ENCODE data around the gene GNG7. TPM values are rescaled to one million over a fixed set of nuclear protein-coding genes. Genes with fewer than 3 reads are reported as not detected.

Gene GNG7
- total RNA-seq, 1 experiment from 2014 or later = 1.1 TPM

DNA sequence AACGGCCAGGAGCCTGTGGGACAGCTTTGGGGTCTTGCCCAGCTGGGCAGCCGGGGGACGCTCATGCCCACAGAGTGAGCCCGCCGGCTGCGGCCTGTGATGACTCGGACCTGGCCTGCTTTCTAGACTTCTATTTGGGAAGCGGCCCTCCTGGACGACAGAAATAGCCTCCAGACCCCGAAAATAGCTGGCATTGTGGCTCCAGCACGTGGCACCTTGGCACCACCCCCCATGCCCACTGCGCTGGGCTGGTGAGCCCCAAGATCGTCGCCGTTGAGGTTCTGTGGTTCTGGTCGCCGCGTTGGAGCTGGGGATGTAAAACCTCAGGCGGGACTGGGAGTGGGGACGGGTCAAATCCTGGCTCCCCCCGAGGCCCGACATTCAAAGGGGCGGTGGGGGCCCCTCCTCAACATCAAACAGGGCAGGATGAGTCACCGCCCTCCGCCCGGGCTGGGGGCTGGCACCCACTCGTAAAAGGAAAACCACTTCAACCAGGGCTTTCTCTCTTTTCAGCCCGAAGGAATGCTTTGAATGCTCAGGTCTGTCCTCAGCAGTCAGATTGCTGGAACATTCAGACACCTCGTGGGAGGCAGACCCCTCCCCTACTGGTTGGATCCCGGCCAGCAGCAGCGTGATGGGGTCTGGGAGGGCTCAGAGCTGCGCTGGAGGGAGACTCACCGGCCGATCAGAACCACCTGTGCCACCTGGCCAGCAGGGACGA is 184.5 kb downstream of the GNG7 start:
- Histone ChIP-seq H3K4me2 (ENCODE audit: low read length) (no peak overlapping the region), H4K20me1 (ENCODE audit: low read length) (no peaks in the 10 kb centered on the region), H3K27me3 (ENCODE audit: low read length) (no peaks in the 10 kb centered on the region), H3K4me3 (ENCODE audit: low read length) (no peak overlapping the region), H3K9me3 (ENCODE audit: low read length) (no peaks in the 10 kb centered on the region), H2AFZ (ENCODE audit: low read length) (no peak overlapping the region), H3K4me1 (ENCODE audit: insufficient read depth, low read length) (no peaks in the 10 kb centered on the region), H3K79me2 (ENCODE audit: low read length) (no peaks in the 10 kb centered on the region), H3K9me2 (replicated peaks; ENCODE audit: low read length) (no peaks in the 10 kb centered on the region), H3K9ac (ENCODE audit: low read length) (no peak overlapping the region), H3K36me3 (ENCODE audit: low read depth, low read length) (no peaks in the 10 kb centered on the region), H3F3A (ENCODE audit: low read length, unreplicated experiment) (no peaks in the 10 kb centered on the region), H3K27ac (ENCODE audit: low read length) (no peak overlapping the region)
- intact Hi-C loops (cut with micrococcal nuclease) = no loop called here
- POLR2A ChIA-PET (ENCODE audit: unreplicated experiment) = no interaction called here
- CTCF ChIA-PET = no interaction called here
- ATAC-seq (no peak), DNase-seq (no peak)
- BruUV-seq (replicated peaks) = no TSS peak
- TF ChIP-seq CTCF (conservative IDR thresholded peaks at IDR 0.05; ENCODE audit: low read depth, low read length) (no peak), EZH2 (IDR thresholded peaks at IDR 0.05; ENCODE audit: low read length, unreplicated experiment) (no peak), EZH2phosphoT487 (IDR thresholded peaks at IDR 0.05; ENCODE audit: borderline replicate concordance, low read length) (no peak)

- ATAC-seq (no peak), DNase-seq (no peak)
- intact Hi-C loops (cut with micrococcal nuclease) = no loop called here
- H3K79me2 ChIP-seq (ENCODE audit: low read length) = no peaks in the 10 kb centered on the region
- H3F3A ChIP-seq (ENCODE audit: low read length, unreplicated experiment) = no peaks in the 10 kb centered on the region
- H3K27me3 ChIP-seq (ENCODE audit: low read length) = no peaks in the 10 kb centered on the region
- H4K20me1 ChIP-seq (ENCODE audit: low read length) = no peaks in the 10 kb centered on the region
- TF ChIP-seq CTCF (conservative IDR thresholded peaks at IDR 0.05; ENCODE audit: low read depth, low read length) (no peak), EZH2 (IDR thresholded peaks at IDR 0.05; ENCODE audit: low read length, unreplicated experiment) (no peak), EZH2phosphoT487 (IDR thresholded peaks at IDR 0.05; ENCODE audit: borderline replicate concordance, low read length) (no peak)
- BruUV-seq (replicated peaks) = no TSS peak
- no peak overlapping the region for H3K4me2 ChIP-seq (ENCODE audit: low read length)
- H3K4me3 ChIP-seq (ENCODE audit: low read length) = no peak overlapping the region
- ChIA-PET CTCF (no interaction called here), POLR2A (ENCODE audit: unreplicated experiment) (no interaction called here)
- H3K36me3 ChIP-seq (ENCODE audit: low read depth, low read length) = no peaks in the 10 kb centered on the region
- no peak overlapping the region for H3K27ac ChIP-seq (ENCODE audit: low read length)
- no peak overlapping the region for H3K9ac ChIP-seq (ENCODE audit: low read length)
- no peaks in the 10 kb centered on the region for H3K4me1 ChIP-seq (ENCODE audit: insufficient read depth, low read length)
- no peaks in the 10 kb centered on the region for H3K9me2 ChIP-seq (replicated peaks; ENCODE audit: low read length)
- H2AFZ ChIP-seq (ENCODE audit: low read length) = no peak overlapping the region
- no peaks in the 10 kb centered on the region for H3K9me3 ChIP-seq (ENCODE audit: low read length)
Observed at GRCh38 chr19:2516727-2517126, 185.8 kb downstream of the GNG7 start.

DNA sequence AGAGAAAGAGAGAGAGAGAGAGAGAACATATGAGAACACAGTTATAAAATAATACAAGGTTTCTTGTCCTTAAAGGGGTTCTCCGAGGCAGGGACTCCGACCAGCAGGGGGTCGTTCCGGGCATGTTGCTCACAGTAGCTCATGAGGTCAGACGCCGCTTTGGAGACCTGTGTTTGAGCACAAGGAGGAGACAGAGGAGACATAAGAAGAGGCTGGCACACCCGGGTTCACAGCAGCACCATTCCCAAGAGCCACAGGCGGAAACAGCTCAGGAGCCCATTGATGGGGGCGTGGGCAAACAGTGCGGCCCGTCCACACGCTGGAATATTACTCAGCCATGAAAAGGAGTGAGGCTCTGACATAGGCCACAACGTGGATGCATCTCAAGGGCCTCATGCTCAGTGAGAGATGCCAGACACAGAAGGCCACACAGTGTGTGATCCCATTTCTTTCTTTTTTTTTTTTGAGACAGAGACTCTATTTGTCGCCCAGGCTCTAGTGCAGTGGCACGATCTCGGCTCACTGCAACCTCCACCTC is 187.4 kb downstream of the GNG7 start:
- Histone ChIP-seq H3K9me2 (replicated peaks; ENCODE audit: low read length) (no peaks in the 10 kb centered on the region), H3K4me2 (ENCODE audit: low read length) (no peak overlapping the region), H4K20me1 (ENCODE audit: low read length) (no peaks in the 10 kb centered on the region), H3K79me2 (ENCODE audit: low read length) (no peaks in the 10 kb centered on the region), H3K27me3 (ENCODE audit: low read length) (no peaks in the 10 kb centered on the region), H3K4me1 (ENCODE audit: insufficient read depth, low read length) (no peaks in the 10 kb centered on the region), H2AFZ (ENCODE audit: low read length) (no peak overlapping the region), H3F3A (ENCODE audit: low read length, unreplicated experiment) (no peaks in the 10 kb centered on the region), H3K9ac (ENCODE audit: low read length) (no peak overlapping the region), H3K4me3 (ENCODE audit: low read length) (no peak overlapping the region), H3K27ac (ENCODE audit: low read length) (no peak overlapping the region), H3K36me3 (ENCODE audit: low read depth, low read length) (no peaks in the 10 kb centered on the region), H3K9me3 (ENCODE audit: low read length) (no peaks in the 10 kb centered on the region)
- DNase-seq = no peak
- ATAC-seq = no peak
- ChIA-PET CTCF (no interaction called here), POLR2A (ENCODE audit: unreplicated experiment) (no interaction called here)
- no peak for TF ChIP-seq CTCF (conservative IDR thresholded peaks at IDR 0.05; ENCODE audit: low read depth, low read length)
- TF ChIP-seq EZH2phosphoT487 (IDR thresholded peaks at IDR 0.05; ENCODE audit: borderline replicate concordance, low read length) = no peak
- no peak for TF ChIP-seq EZH2 (IDR thresholded peaks at IDR 0.05; ENCODE audit: low read length, unreplicated experiment)
- intact Hi-C loops (cut with micrococcal nuclease) = no loop called here
- no TSS peak for BruUV-seq (replicated peaks)
